ENCODE measurements around the gene GPR158. TPM values are rescaled to one million over a fixed set of nuclear protein-coding genes. Genes with fewer than 3 reads are reported as not detected.

Gene GPR158
- total and polyA plus RNA-seq, 2 of the 8 experiments (the other 6 are each of a cell fraction or from before 2014, with no cell fraction given): 0.14 to 0.78 TPM

DNA sequence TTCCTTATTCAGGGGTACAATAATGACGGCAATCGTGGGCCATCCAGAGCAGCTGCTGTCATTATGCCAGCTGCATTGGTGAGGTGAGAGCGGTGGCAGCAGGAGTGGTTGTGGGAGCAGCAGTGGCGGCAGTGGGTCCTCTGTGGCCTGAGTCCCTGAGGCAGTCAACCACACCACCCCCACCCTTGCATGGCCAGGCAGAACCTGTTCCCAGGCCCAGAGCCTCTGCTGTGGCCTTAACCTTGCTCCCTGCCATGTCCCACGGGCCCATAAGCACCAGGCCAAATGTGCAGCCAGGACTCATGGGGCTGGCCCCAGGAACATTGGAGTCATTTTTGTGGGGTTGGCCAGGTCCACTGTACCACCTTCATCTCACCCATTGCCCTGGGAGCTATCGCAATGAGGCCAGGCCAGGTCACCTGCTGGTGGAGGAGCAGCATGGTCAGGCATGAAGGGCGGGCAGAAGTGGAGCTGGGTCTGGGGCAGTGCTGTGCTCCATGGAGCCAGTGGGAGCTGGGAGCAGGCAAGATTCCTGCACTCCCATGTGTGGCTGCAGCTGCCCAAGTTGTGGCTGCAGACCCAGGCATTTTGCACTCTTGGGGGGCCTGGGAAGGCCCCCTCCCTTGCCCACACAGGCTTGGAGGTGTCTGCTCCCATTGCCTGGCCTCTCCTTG lies 213.5 kb downstream of the GPR158 start (continued):
- TF ChIP-seq KDM1A (IDR thresholded peaks at IDR 0.05; ENCODE audit: borderline replicate concordance, low read length) (no peak), SAP30 (IDR thresholded peaks at IDR 0.05; ENCODE audit: insufficient read depth, insufficient replicate concordance, low read length) (no peak), RNF2 (IDR thresholded peaks at IDR 0.05; ENCODE audit: borderline replicate concordance, low read depth, low read length, missing control alignments, poor library complexity, severe bottlenecking) (no peak), CEBPB (IDR thresholded peaks at IDR 0.05; ENCODE audit: low read depth, low read length) (no peak), NRF1 (IDR thresholded peaks at IDR 0.05; ENCODE audit: low read depth, low read length) (no peak)
- TF ChIP-seq, protein P1, sequence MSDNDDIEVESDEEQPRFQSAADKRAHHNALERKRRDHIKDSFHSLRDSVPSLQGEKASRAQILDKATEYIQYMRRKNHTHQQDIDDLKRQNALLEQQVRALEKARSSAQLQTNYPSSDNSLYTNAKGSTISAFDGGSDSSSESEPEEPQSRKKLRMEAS (IDR thresholded peaks at IDR 0.05): no peak
